ENCODE data around the gene UBA3. TPM values are rescaled to one million over a fixed set of nuclear protein-coding genes. Genes with fewer than 3 reads are reported as not detected.
A peak's percentile ranks its signal among the peaks of the same experiment; 100 is the strongest.

The UBA3 gene
- total and polyA plus RNA-seq, 4 donors: 32.2 to 59.7 (median 38.1) TPM

DNA sequence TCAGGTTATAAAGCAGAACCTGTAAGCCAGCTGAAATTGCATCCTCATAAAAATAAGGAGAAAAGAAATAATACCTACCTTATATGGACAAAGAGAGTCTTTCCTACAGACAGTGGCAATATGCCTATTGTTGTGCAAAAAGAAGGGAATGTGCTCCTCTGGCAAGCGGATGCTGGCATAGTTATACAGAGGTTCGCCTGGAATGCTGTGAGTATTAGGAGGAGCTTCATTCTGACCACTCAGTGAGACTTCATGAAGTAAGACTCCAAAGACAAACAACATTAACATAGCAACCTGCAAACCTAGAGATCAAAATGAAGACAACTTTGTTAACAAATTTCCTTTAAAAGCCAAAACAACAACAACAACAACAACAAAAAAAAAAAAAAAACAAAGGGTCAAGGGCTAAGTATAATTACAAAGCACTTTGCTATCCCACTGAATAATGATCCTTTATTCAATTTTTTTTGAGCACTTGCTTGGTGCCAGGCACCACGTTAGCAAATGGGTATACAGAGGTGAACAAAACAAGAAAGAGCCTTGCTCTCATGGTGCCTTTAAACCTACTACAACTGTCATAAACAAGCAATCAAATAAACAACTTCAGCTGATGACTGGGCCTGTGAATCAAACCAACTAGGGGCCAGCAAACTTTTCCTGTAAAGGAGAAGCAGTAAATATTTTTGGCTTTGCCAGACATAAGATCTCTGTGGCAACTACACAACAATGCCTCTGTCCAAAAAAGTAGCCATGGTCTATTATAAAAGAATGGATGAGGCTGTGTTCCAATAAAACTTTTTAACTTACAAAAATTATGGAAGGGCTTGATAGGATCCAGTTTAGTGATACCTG lies 70.4 kb downstream of the UBA3 start:
- peak in 1 of 2 donors; percentile 54 for DNase-seq
- H3K4me3 ChIP-seq (ENCODE audit: low read length in 2 of 2): peak overlapping the region; percentile 23 to 39
- H3K9me3 ChIP-seq (ENCODE audit: control insufficient read depth, low read length): no peaks in the 10 kb centered on the region
- no peaks in the 10 kb centered on the region for H3K27me3 ChIP-seq (ENCODE audit: control insufficient read depth in 1 of 2, insufficient read depth in 2 of 2, low read length in 1 of 2)
- peaks cover 2 to 3% of the 10 kb centered on the region in 2 donors for H3K36me3 ChIP-seq (ENCODE audit: control insufficient read depth in 1 of 2, insufficient read depth in 2 of 2, low read length in 1 of 2)
- peaks cover 8 to 25% of the 10 kb centered on the region in 2 donors for H3K4me1 ChIP-seq (ENCODE audit: control insufficient read depth in 1 of 2, insufficient read depth in 2 of 2, low read length in 2 of 2)
- H3K27ac ChIP-seq (ENCODE audit: low read depth in 1 of 2, low read length in 2 of 2): peak overlapping the region; percentile 62 to 91
- ATAC-seq (ENCODE audit: low FRiP score): no peak
- 4 to 7% methylated on average over 3 of the region's 3 CpGs for WGBS, 2 donors
- intact Hi-C loops (cut with DNase I): loop anchor here in 1 of 2 donors (10.0 kb wide), 1 partner anchor 75 kb away; the partner anchor contains the start of genes ARL6IP5 and UBA3

DNA sequence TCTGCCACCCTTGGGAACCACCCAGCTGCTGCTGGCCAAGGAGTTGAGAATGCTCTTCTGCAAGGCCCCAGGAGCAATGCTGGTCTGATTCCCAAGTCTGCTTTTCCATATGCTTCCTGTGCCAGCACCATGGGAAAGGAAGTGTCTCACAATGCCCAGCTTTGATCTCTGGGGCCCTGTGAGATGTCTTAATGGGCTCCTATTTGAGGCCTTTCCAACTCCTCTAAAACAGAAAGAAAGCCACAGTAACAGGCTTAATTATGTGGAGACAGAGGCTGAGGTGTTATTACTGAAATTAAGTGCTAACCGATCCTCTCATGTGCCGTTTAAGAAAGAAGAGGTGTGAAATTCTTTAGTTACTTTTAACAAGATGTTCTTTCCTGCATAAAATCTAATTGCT lies 71.2 kb downstream of the UBA3 start:
- no peaks in the 10 kb centered on the region for H3K9me3 ChIP-seq (ENCODE audit: control insufficient read depth, low read length)
- H3K27me3 ChIP-seq (ENCODE audit: control insufficient read depth in 1 of 2, insufficient read depth in 2 of 2, low read length in 1 of 2): no peaks in the 10 kb centered on the region
- peaks cover 8 to 29% of the 10 kb centered on the region in 2 donors for H3K4me1 ChIP-seq (ENCODE audit: control insufficient read depth in 1 of 2, insufficient read depth in 2 of 2, low read length in 2 of 2)
- H3K4me3 ChIP-seq (ENCODE audit: low read length in 2 of 2): no peak overlapping the region
- peak overlapping the region; percentile 47 to 75 for H3K27ac ChIP-seq (ENCODE audit: low read depth in 1 of 2, low read length in 2 of 2)
- ATAC-seq (ENCODE audit: low FRiP score): no peak
- peaks cover 2 to 7% of the 10 kb centered on the region in 2 donors for H3K36me3 ChIP-seq (ENCODE audit: control insufficient read depth in 1 of 2, insufficient read depth in 2 of 2, low read length in 1 of 2)
- intact Hi-C loops (cut with DNase I): no loop called here
- 16 to 26% methylated on average over 2 of the region's 2 CpGs for WGBS, 2 donors
- no peak for DNase-seq

DNA sequence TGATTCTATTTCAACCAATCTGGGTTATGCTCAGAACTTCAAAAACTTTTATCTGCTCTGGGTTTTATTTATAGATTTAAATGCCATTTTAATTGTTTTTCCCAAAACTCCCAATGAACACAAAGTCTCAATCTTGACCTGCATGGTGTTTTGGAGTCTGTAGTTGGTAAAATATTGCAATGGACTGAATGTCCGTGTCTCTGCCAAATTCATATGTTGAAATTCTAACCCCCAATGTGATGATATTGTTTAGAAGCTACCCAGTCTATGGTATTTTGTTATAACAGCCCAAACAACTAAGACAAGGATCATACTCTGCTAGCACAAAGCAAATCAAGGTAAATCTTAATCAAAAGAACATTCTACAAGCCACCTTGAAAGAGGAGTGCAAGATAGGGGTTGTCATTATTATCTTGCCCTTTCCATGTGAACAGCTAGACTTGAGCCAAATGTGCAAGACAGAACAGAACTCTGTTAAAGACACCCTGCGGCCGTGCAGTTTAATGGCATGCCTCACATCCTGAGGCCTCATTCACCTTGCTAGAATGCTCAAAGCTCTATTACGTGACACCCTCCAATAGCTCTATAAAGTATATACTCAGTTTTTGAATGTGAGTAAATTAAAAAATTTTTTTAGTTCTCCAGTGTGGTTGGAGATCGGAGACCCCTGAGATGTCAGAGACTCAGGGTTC lies 74.2 kb downstream of the UBA3 start:
- ATAC-seq (ENCODE audit: low FRiP score): no peak
- no peak for DNase-seq
- intact Hi-C loops (cut with DNase I): no loop called here

DNA sequence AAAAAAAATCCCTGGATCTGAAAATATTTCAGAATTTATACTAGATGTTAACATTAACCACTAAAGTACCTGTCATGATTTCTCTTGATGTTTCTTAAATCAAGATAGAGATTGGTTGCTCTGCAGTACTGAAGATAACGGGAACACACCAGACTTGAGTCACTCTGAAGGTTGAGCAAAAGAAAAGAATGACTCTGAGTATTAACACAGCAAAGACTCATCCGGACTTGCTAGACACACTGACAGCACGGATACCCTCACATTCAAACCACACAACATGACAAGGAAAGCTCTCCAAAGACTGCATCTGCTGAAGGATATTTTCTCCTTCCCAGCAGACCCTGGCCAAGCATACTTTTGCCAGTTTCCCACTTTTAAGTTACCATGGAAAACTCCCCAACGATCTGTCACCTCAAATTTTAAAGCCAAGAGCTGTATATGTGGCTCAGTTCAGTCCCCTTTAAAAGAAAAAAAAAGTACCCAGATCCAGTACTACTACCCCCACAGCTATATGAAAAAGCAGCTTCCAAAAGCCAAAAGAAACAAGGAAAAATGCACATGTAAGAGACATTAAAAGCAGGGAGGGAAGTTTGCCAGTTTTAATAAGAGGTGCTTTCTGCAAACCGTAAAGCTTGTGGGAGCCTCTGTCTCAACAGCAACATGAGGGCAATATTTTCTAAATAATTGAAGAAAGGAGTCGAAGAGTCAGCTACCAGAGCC lies 74.9 kb downstream of the UBA3 start:
- Histone ChIP-seq H3K27me3 (ENCODE audit: control insufficient read depth in 1 of 2, insufficient read depth in 2 of 2, low read length in 1 of 2) (no peaks in the 10 kb centered on the region), H3K4me1 (ENCODE audit: control insufficient read depth in 1 of 2, insufficient read depth in 2 of 2, low read length in 2 of 2) (peaks cover 5 to 25% of the 10 kb centered on the region in 2 donors), H3K36me3 (ENCODE audit: control insufficient read depth in 1 of 2, insufficient read depth in 2 of 2, low read length in 1 of 2) (peaks cover 3 to 7% of the 10 kb centered on the region in 2 donors), H3K27ac (ENCODE audit: low read depth in 1 of 2, low read length in 2 of 2) (peak overlapping the region; percentile 28 to 74), H3K9me3 (ENCODE audit: control insufficient read depth, low read length) (no peaks in the 10 kb centered on the region), H3K4me3 (ENCODE audit: low read length in 2 of 2) (peak overlapping the region; percentile 41 to 43)
- no peak for DNase-seq
- ATAC-seq (ENCODE audit: low FRiP score): no peak
- 9 to 15% methylated on average over 6 of the region's 6 CpGs for whole genome bisulfite sequencing, 2 donors
- intact Hi-C loops (cut with DNase I): no loop called here

More for the DNA sequence above, 74.2 kb downstream of the UBA3 start:
- no peaks in the 10 kb centered on the region for H3K27me3 ChIP-seq (ENCODE audit: control insufficient read depth in 1 of 2, insufficient read depth in 2 of 2, low read length in 1 of 2)
- WGBS, 2 donors: 32% methylated on average over 5 of the region's 5 CpGs
- peak overlapping the region in 1 of 2 donors; percentile 41 for H3K4me3 ChIP-seq (ENCODE audit: low read length in 2 of 2)
- no peaks in the 10 kb centered on the region for H3K9me3 ChIP-seq (ENCODE audit: control insufficient read depth, low read length)
- peaks cover 8 to 29% of the 10 kb centered on the region in 2 donors for H3K4me1 ChIP-seq (ENCODE audit: control insufficient read depth in 1 of 2, insufficient read depth in 2 of 2, low read length in 2 of 2)
- H3K27ac ChIP-seq (ENCODE audit: low read depth in 1 of 2, low read length in 2 of 2): peak overlapping the region in 1 of 2 donors; percentile 43
- H3K36me3 ChIP-seq (ENCODE audit: control insufficient read depth in 1 of 2, insufficient read depth in 2 of 2, low read length in 1 of 2): peaks cover 3 to 7% of the 10 kb centered on the region in 2 donors

Small RNAs within 50 kb of the gene (microRNA-seq; reads per million reads assigned to microRNA genes)
- 0 to 0.60 reads per million in 2 donors for gene MIR3136

Other genes with a start within 250 kb of the UBA3 start
- not detected for gene TAFA4, start 147.8 kb downstream of the UBA3 start, total RNA-seq
- not detected for gene TAFA4, start 147.8 kb downstream of the UBA3 start, polyA plus RNA-seq
- gene EOGT, start 66.7 kb downstream of the UBA3 start, total RNA-seq: 100 to 1,000 TPM; 104 to 134 TPM
- gene EOGT, start 66.7 kb downstream of the UBA3 start, polyA plus RNA-seq: 100 to 1,000 TPM in 1 of 2 donors, 10 to 100 TPM in 1; 40.6 to 103 TPM
- gene TMF1, start 28.0 kb downstream of the UBA3 start, total RNA-seq: 10 to 100 TPM; 45.6 to 52.8 TPM
- 10 to 100 TPM in 1 of 2 donors, 1 to 10 TPM in 1; 7.4 to 14.8 TPM for gene TMF1, start 28.0 kb downstream of the UBA3 start, polyA plus RNA-seq
- gene ARL6IP5, start 4.6 kb upstream of the UBA3 start, total RNA-seq: 100 to 1,000 TPM; 129 to 205 TPM
- gene ARL6IP5, start 4.6 kb upstream of the UBA3 start, polyA plus RNA-seq: 100 to 1,000 TPM; 160 to 195 TPM
- under 1 TPM in 1 of 2 donors, not detected in 1; 0.12 TPM for gene LMOD3, start 42.2 kb upstream of the UBA3 start, total RNA-seq
- gene LMOD3, start 42.2 kb upstream of the UBA3 start, polyA plus RNA-seq: not detected

Data from aorta (tissue), 5 donors.